Activated T-cell treated with anti-CD3 and anti-CD28 coated beads for 1 hour (primary cell): ENCODE data around the gene SLC28A1.

ENCODE experiments used
- DNase-seq: peaks from one replicate; pipeline ENCODE4 v3.0.0-alpha.2; 2020; ENCODE audit warnings: low read depth

SLC28A1 gene

GRCh38 chr15:84940399-84940798 lies 55.9 kb downstream of the SLC28A1 start:
- DNase-seq: no peak

- no peak for DNase-seq
Observed at GRCh38 chr15:84942456-84942855, 58.0 kb downstream of the SLC28A1 start.

GRCh38 chr15:84944311-84944710 lies 59.8 kb downstream of the SLC28A1 start:
- DNase-seq: no peak

GRCh38 chr15:84944861-84945260 lies 60.4 kb downstream of the SLC28A1 start:
- DNase-seq: no peak

GRCh38 chr15:84946772-84947489 lies 62.5 kb downstream of the SLC28A1 start:
- no peak for DNase-seq

GRCh38 chr15:84947947-84948830 lies 63.7 kb downstream of the SLC28A1 start:
- DNase-seq: no peak

GRCh38 chr15:84949043-84949442 lies 64.6 kb downstream of the SLC28A1 start:
- no peak for DNase-seq

- no peak for DNase-seq
Observed at GRCh38 chr15:84949845-84950569, 65.5 kb downstream of the SLC28A1 start.

- no peak for DNase-seq
Observed at GRCh38 chr15:84950570-84951111, 66.2 kb downstream of the SLC28A1 start.

GRCh38 chr15:84951736-84952135 lies 67.3 kb downstream of the SLC28A1 start:
- DNase-seq: no peak

- DNase-seq: no peak
Observed at GRCh38 chr15:84953136-84953535, 68.7 kb downstream of the SLC28A1 start.

GRCh38 chr15:84953726-84954125 lies 69.3 kb downstream of the SLC28A1 start:
- DNase-seq: no peak

GRCh38 chr15:84955089-84955848 lies 70.8 kb downstream of the SLC28A1 start:
- peak; percentile 27 for DNase-seq

- no peak for DNase-seq
Observed at GRCh38 chr15:84956199-84956598, 71.7 kb downstream of the SLC28A1 start.

- DNase-seq: no peak
Observed at GRCh38 chr15:84960391-84961113, 76.1 kb downstream of the SLC28A1 start.

GRCh38 chr15:84961114-84961452 lies 76.6 kb downstream of the SLC28A1 start:
- no peak for DNase-seq

GRCh38 chr15:84961707-84962106 lies 77.2 kb downstream of the SLC28A1 start:
- no peak for DNase-seq

- DNase-seq: no peak
Observed at GRCh38 chr15:84962955-84963354, 78.5 kb downstream of the SLC28A1 start.

GRCh38 chr15:84967380-84967779 lies 82.9 kb downstream of the SLC28A1 start:
- no peak for DNase-seq

- no peak for DNase-seq
Observed at GRCh38 chr15:84968301-84968700, 83.8 kb downstream of the SLC28A1 start.

- DNase-seq: no peak
Observed at GRCh38 chr15:84969257-84969656, 84.8 kb downstream of the SLC28A1 start.
